GM19328 (cell line): ENCODE measurements around the gene PARD3.

Experiments
- ATAC-seq: cut with Tn5 transposase; IDR thresholded peaks from one replicate; pipeline ENCODE4 v1.9.1; 2021; ENCODE audit warnings: mild to moderate bottlenecking, moderate library complexity; ENCODE audit not compliant: unreplicated experiment

The PARD3 gene

GRCh38 chr10:34825414-34825813 lies 10.3 kb upstream of the PARD3 start:
- ATAC-seq, result no peak

- ATAC-seq, result no peak
Measured at GRCh38 chr10:34824870-34825269, 9.8 kb upstream of the PARD3 start.

GRCh38 chr10:34821587-34822585 lies 6.8 kb upstream of the PARD3 start:
- ATAC-seq, result no peak

GRCh38 chr10:34817586-34817985 lies 2.5 kb upstream of the PARD3 start:
- ATAC-seq, result no peak

GRCh38 chr10:34817054-34817453 lies 2.0 kb upstream of the PARD3 start:
- ATAC-seq, result no peak

- ATAC-seq, result no peak
Measured at GRCh38 chr10:34816501-34817002, 1.5 kb upstream of the PARD3 start.

- no peak for ATAC-seq
Measured at GRCh38 chr10:34816085-34816496, 995 bp upstream of the PARD3 start.

- no peak for ATAC-seq
Measured at GRCh38 chr10:34814913-34815184, 247 bp downstream of the PARD3 start.

GRCh38 chr10:34814223-34814912 lies 728 bp downstream of the PARD3 start:
- ATAC-seq, result no peak

- no peak for ATAC-seq
Measured at GRCh38 chr10:34813626-34814222, 1.4 kb downstream of the PARD3 start.

GRCh38 chr10:34812771-34813170 lies 2.3 kb downstream of the PARD3 start:
- no peak for ATAC-seq

- no peak for ATAC-seq
Measured at GRCh38 chr10:34811968-34812514, 3.1 kb downstream of the PARD3 start.

GRCh38 chr10:34811126-34811967 lies 3.7 kb downstream of the PARD3 start:
- ATAC-seq, result no peak

GRCh38 chr10:34809796-34810195 lies 5.3 kb downstream of the PARD3 start:
- ATAC-seq, result no peak

- no peak for ATAC-seq
Measured at GRCh38 chr10:34808801-34809745, 6.0 kb downstream of the PARD3 start.

- no peak for ATAC-seq
Measured at GRCh38 chr10:34808336-34808735, 6.8 kb downstream of the PARD3 start.

GRCh38 chr10:34804306-34804705 lies 10.8 kb downstream of the PARD3 start:
- no peak for ATAC-seq

- no peak for ATAC-seq
Measured at GRCh38 chr10:34802692-34803091, 12.4 kb downstream of the PARD3 start.

- ATAC-seq, result no peak
Measured at GRCh38 chr10:34801097-34801733, 13.9 kb downstream of the PARD3 start.
